GM18519 (cell line): Measurements from ENCODE around the gene ARSJ.

ENCODE experiments used
- ATAC-seq: cut with Tn5 transposase; IDR thresholded peaks from one replicate; pipeline ENCODE4 v1.9.1; 2021; ENCODE audit warnings: mild to moderate bottlenecking, moderate library complexity; ENCODE audit not compliant: unreplicated experiment, low FRiP score

The ARSJ gene

GRCh38 chr4:113905301-113905700 lies 74.1 kb downstream of the ARSJ start:
- no peak for ATAC-seq

- no peak for ATAC-seq
These were observed 74.6 kb downstream of the ARSJ start for GRCh38 chr4:113904877-113905276.

GRCh38 chr4:113901994-113902787 lies 77.3 kb downstream of the ARSJ start:
- no peak for ATAC-seq

- peak; percentile 90 for ATAC-seq
These were observed 80.0 kb downstream of the ARSJ start for GRCh38 chr4:113899271-113900070.

GRCh38 chr4:113893546-113893945 lies 85.9 kb downstream of the ARSJ start:
- no peak for ATAC-seq

GRCh38 chr4:113888006-113888405 lies 91.4 kb downstream of the ARSJ start:
- no peak for ATAC-seq

- ATAC-seq, result no peak
These were observed 94.2 kb downstream of the ARSJ start for GRCh38 chr4:113885291-113885690.

- no peak for ATAC-seq
These were observed 94.8 kb downstream of the ARSJ start for GRCh38 chr4:113884655-113885054.

- ATAC-seq, result no peak
These were observed 96.8 kb downstream of the ARSJ start for GRCh38 chr4:113882668-113883067.

GRCh38 chr4:113881256-113881655 lies 98.2 kb downstream of the ARSJ start:
- no peak for ATAC-seq

- no peak for ATAC-seq
These were observed 99.0 kb downstream of the ARSJ start for GRCh38 chr4:113880240-113881028.

- no peak for ATAC-seq
These were observed 100.8 kb downstream of the ARSJ start for GRCh38 chr4:113878668-113879067.

- ATAC-seq, result no peak
These were observed 105.0 kb downstream of the ARSJ start for GRCh38 chr4:113874480-113874879.

GRCh38 chr4:113873508-113873907 lies 105.9 kb downstream of the ARSJ start:
- ATAC-seq, result no peak

- ATAC-seq, result no peak
These were observed 106.8 kb downstream of the ARSJ start for GRCh38 chr4:113872426-113873260.

- no peak for ATAC-seq
These were observed 108.4 kb downstream of the ARSJ start for GRCh38 chr4:113871080-113871479.

- peak; percentile 91 for ATAC-seq
These were observed 109.6 kb downstream of the ARSJ start for GRCh38 chr4:113869743-113870375.

GRCh38 chr4:113866611-113867010 lies 112.8 kb downstream of the ARSJ start:
- ATAC-seq, result no peak

- ATAC-seq, result no peak
These were observed 120.5 kb downstream of the ARSJ start for GRCh38 chr4:113858924-113859323.

GRCh38 chr4:113851816-113852215 lies 127.6 kb downstream of the ARSJ start:
- ATAC-seq, result no peak
